OCI-LY7 (cell line): ENCODE measurements around the gene SND1. TPM values are rescaled to one million over a fixed set of nuclear protein-coding genes. Genes with fewer than 3 reads are reported as not detected.

Experiments used
- BruUV-seq: library from RNA; stranded (reverse); fragments of 400-500 nt; replicated peaks from 2 replicates; lab custom pipeline; 2021; lab: Mats Ljungman, UMichigan
- CTCF ChIA-PET: fragments of 300-600 bp; sonication (Branson Sonifier 250); formaldehyde crosslinking; loops from one replicate; lab custom pipeline; 2022; ENCODE audit warnings: antibody characterized with exemption; ENCODE audit not compliant: unreplicated experiment; lab: Charles Lee
- POLR2A ChIA-PET: fragments of 300-600 bp; sonication (Branson Sonifier 250); formaldehyde crosslinking; loops from one replicate; lab custom pipeline; 2022; ENCODE audit warnings: antibody characterized with exemption; lab: Charles Lee
- DNase-seq: peaks from one replicate; pipeline ENCODE4 v3.0.0-alpha.2; 2015; ENCODE audit warnings: low spot score
- H2AFZ ChIP-seq: fragments of 200-600 bp; sonication (generic), shearing (Covaris generic); 2 replicates; pipeline ENCODE4 v1.6.1; 2014; ENCODE audit warnings: mild to moderate bottlenecking, antibody characterized with exemption, low read length, moderate library complexity
- H3K27ac ChIP-seq: fragments of 200-600 bp; sonication (generic); 2 replicates; pipeline ENCODE4 v1.5.1; 2014; ENCODE audit warnings: mixed run types, low read depth, mild to moderate bottlenecking, moderate library complexity, low read length, inconsistent platforms; ENCODE audit not compliant: poor library complexity, severe bottlenecking
- H3K36me3 ChIP-seq: fragments of 200-600 bp; sonication (generic); 2 replicates; pipeline ENCODE4 v1.6.1; 2014; ENCODE audit warnings: mild to moderate bottlenecking, antibody characterized with exemption, low read length, moderate library complexity, mixed read lengths; ENCODE audit not compliant: insufficient read depth
- H3K4me1 ChIP-seq: fragments of 200-600 bp; sonication (generic); 2 replicates; pipeline ENCODE4 v1.5.1; 2014; ENCODE audit warnings: mild to moderate bottlenecking, low read length; ENCODE audit not compliant: insufficient read depth, poor library complexity, severe bottlenecking
- H3K4me2 ChIP-seq: fragments of 200-600 bp; sonication (generic); 2 replicates; pipeline ENCODE4 v1.6.1; 2014; ENCODE audit warnings: mild to moderate bottlenecking, low read length
- H3K4me3 ChIP-seq: fragments of 200-600 bp; sonication (generic); 2 replicates; pipeline ENCODE4 v1.5.1; 2014; ENCODE audit warnings: mild to moderate bottlenecking, low read depth, low read length; ENCODE audit not compliant: poor library complexity, severe bottlenecking
- H3K79me2 ChIP-seq: fragments of 200-600 bp; sonication (generic); 2 replicates; pipeline ENCODE4 v1.6.1; 2016; ENCODE audit warnings: low read depth, mild to moderate bottlenecking, low read length, moderate library complexity, mixed read lengths; ENCODE audit not compliant: insufficient read depth
- H3K9me2 ChIP-seq: fragments of 200-600 bp; sonication (generic); 2 replicates; pipeline ENCODE4 v1.6.1; 2016; ENCODE audit warnings: mild to moderate bottlenecking, low read length, mixed read lengths; ENCODE audit not compliant: insufficient read depth
- H3K9me3 ChIP-seq: fragments of 200-600 bp; sonication (generic); 2 replicates; pipeline ENCODE4 v1.6.1; 2014; ENCODE audit warnings: mild to moderate bottlenecking, mixed run types, low read length, mixed read lengths
- H4K20me1 ChIP-seq: fragments of 200-600 bp; sonication (generic); 2 replicates; pipeline ENCODE4 v1.6.1; 2014; ENCODE audit warnings: mild to moderate bottlenecking, antibody characterized with exemption, low read length, moderate library complexity, mixed read lengths; ENCODE audit not compliant: insufficient read depth
- CTCF ChIP-seq: fragments of 200-600 bp; sonication (generic); conservative IDR thresholded peaks from 2 replicates; pipeline ENCODE4 v1.5.1; 2014; ENCODE audit warnings: mild to moderate bottlenecking, antibody characterized with exemption, low read length, moderate library complexity, mixed read lengths
- EZH2phosphoT487 ChIP-seq: fragments of 200-600 bp; sonication (generic); IDR thresholded peaks from 2 replicates; pipeline ENCODE4 v1.6.1; 2018; ENCODE audit warnings: low read depth, borderline replicate concordance, mild to moderate bottlenecking, mixed run types, antibody characterized with exemption, low read length, moderate library complexity, mixed read lengths
- intact Hi-C: fragments of 100-400 bp; cut with micrococcal nuclease; formaldehyde crosslinking; loops from one replicate; pipeline ENCODE4 v1.10.0; 2022; ENCODE audit not compliant: unreplicated experiment
- total RNA-seq, 2 experiments: library from RNA; depleted of rRNA in 1 of 2; stranded (reverse); fragments of >200 nt in 1 of 2; shearing (Covaris generic) in 1 of 2; gene quantifications; 2 replicates each; pipeline ENCODE4 v1.2.3, GENCODE V29; 2014 to 2022

SND1 gene
- total RNA-seq, 2 experiments from 2014 or later = 111 to 221 TPM

- no peak overlapping the region for H3K4me3 ChIP-seq
- H3K27ac ChIP-seq = no peak overlapping the region
- POLR2A ChIA-PET = interaction anchor here (0.7 to 1.6 kb wide), 2 partner anchors 9 to 61 kb away, joined by 3 to 6 read pairs; no protein-coding TSS in a partner anchor
- H3K9me2 ChIP-seq = no peaks in the 10 kb centered on the region
- CTCF ChIA-PET = no interaction called here
- intact Hi-C loops = no loop called here
- peaks cover 3% of the 10 kb centered on the region for H3K4me1 ChIP-seq
- H3K36me3 ChIP-seq = peaks cover 26% of the 10 kb centered on the region
- no peak for DNase-seq
- no peaks in the 10 kb centered on the region for H4K20me1 ChIP-seq
- no peaks in the 10 kb centered on the region for H3K79me2 ChIP-seq
- TF ChIP-seq CTCF (no peak), EZH2phosphoT487 (no peak)
- H3K4me2 ChIP-seq = no peak overlapping the region
- BruUV-seq = TSS peak; percentile 2
- H2AFZ ChIP-seq = no peak overlapping the region
- H3K9me3 ChIP-seq = no peaks in the 10 kb centered on the region
Observed at GRCh38 chr7:127938588-127938987, 286.6 kb downstream of the SND1 start.

GRCh38 chr7:127940381-127941160, 288.6 kb downstream of the SND1 start:
- no TSS peak for BruUV-seq
- H3K4me1 ChIP-seq = peaks cover 3% of the 10 kb centered on the region
- CTCF ChIA-PET = no interaction called here

More at GRCh38 chr7:127940381-127941160, 288.6 kb downstream of the SND1 start:
- Histone ChIP-seq H3K9me2 (no peaks in the 10 kb centered on the region), H3K36me3 (peaks cover 38% of the 10 kb centered on the region), H4K20me1 (no peaks in the 10 kb centered on the region), H3K27ac (no peak overlapping the region), H3K9me3 (no peaks in the 10 kb centered on the region), H3K4me3 (no peak overlapping the region), H3K79me2 (no peaks in the 10 kb centered on the region), H3K4me2 (no peak overlapping the region), H2AFZ (no peak overlapping the region)
- intact Hi-C loops = no loop called here
- no peak for DNase-seq
- POLR2A ChIA-PET = interaction anchor here (1.1 to 1.3 kb wide), 2 partner anchors 9 to 11 kb away, joined by 3 to 5 read pairs; no protein-coding TSS in a partner anchor
- TF ChIP-seq CTCF = no peak
- no peak for TF ChIP-seq EZH2phosphoT487
